Stomach (tissue), 9 donors: ENCODE results near the gene SORCS2. TPM values are rescaled to one million over a fixed set of nuclear protein-coding genes. Genes with fewer than 3 reads are reported as not detected.

Experiments used
- DNase-seq, 2 donors: peaks; one replicate each; pipeline versions ENCODE4 v3.0.0 to v3.0.0-alpha.2; 2013 to 2019
- H3K27ac ChIP-seq, 5 donors: fragments of 200-600 bp in 4 of 5; sonication (generic) in 4 of 5; one replicate each; pipeline ENCODE4 v1.5.1; 2013 to 2019; ENCODE audit warnings: mild to moderate bottlenecking in 1 of 5, moderate library complexity in 1 of 5
- H3K27me3 ChIP-seq, 3 donors: fragments of 200-600 bp; sonication (generic); one replicate each; pipeline ENCODE4 v1.5.1; 2017 to 2019; ENCODE audit warnings: mixed run types in 1 of 3
- H3K36me3 ChIP-seq, 4 donors: fragments of 200-600 bp; sonication (generic); 1 replicate in 3 of 4; 2 replicates in 1 of 4; pipeline ENCODE4 v1.5.1; 2016 to 2019
- H3K4me1 ChIP-seq, 4 donors: fragments of 200-600 bp; sonication (generic); one replicate each; pipeline ENCODE4 v1.5.1; 2016 to 2019
- H3K4me3 ChIP-seq, 4 donors: fragments of 200-600 bp; sonication (generic) in 3 of 4; one replicate each; pipeline ENCODE4 v1.5.1; 2016 to 2019; ENCODE audit warnings: mild to moderate bottlenecking in 1 of 4
- H3K9me3 ChIP-seq, 4 donors: fragments of 200-600 bp; sonication (generic); one replicate each; pipeline ENCODE4 v1.5.1; 2016 to 2019
- EP300 ChIP-seq: sonication (generic); formaldehyde crosslinking; IDR thresholded peaks from one replicate; pipeline ENCODE4 v1.6.1; 2017; ENCODE audit warnings: antibody characterized with exemption
- POLR2A ChIP-seq, 4 donors: fragments of 450-650 bp; IDR thresholded peaks; one replicate each; pipeline ENCODE4 v1.6.1; 2016; ENCODE audit warnings: antibody characterized with exemption in 4 of 4, control low read depth in 2 of 4, mild to moderate bottlenecking in 1 of 4, moderate library complexity in 1 of 4
- POLR2AphosphoS5 ChIP-seq, 3 donors: sonication (generic); formaldehyde crosslinking; IDR thresholded peaks; one replicate each; pipeline ENCODE4 v1.6.1; 2016; ENCODE audit warnings: antibody characterized with exemption in 3 of 3
- WGBS, 5 donors: extraction: QIAGEN DNeasy Blood & Tissue Kit in 3 of 5; methylation state at CpG; one replicate each; pipeline versions ENCODE4 v1.1.5 to v1.1.7; 2013 to 2018; 5-methylcytosine and 5-hydroxymethylcytosine counted together
- intact Hi-C: fragments of 100-400 bp; cut with DNase I; formaldehyde crosslinking; loops from one replicate; pipeline ENCODE4 v1.15.1; 2023; ENCODE audit warnings: low total_unique reads
- polyA plus RNA-seq, 3 donors: library from polyadenylated mRNA; stranded (reverse); fragments of 200-250 nt; gene quantifications; one replicate each; pipeline ENCODE4 v1.2.3, GENCODE V29; 2013
- total RNA-seq, 5 donors: library from RNA; depleted of rRNA; stranded (reverse); fragments of >200 nt; gene quantifications; one replicate each; pipeline versions ENCODE4 v1.1.0 to v1.2.3, GENCODE V29; 2014 to 2016
- TF ChIP-seq, protein P1 (sequence below), 7 experiments: fragments of 450-650 bp in 4 of 7; fragments of 200-600 bp in 3 of 7; sonication (generic) in 3 of 7; IDR thresholded peaks; one replicate each; pipeline ENCODE4 v1.5.1; 2016 to 2019; ENCODE audit warnings: antibody characterized with exemption in 7 of 7, control low read depth in 2 of 7, mild to moderate bottlenecking in 1 of 7
- donor health status: healthy with polysubstance abuse.
- donor health status: Bipolar disorder and iron deficiency.
- donor health status: healthy.

Gene SORCS2
- total and polyA plus RNA-seq, 8 donors = under 0.01 to 13.0 (median 0.50) TPM; not detected in 1

DNA sequence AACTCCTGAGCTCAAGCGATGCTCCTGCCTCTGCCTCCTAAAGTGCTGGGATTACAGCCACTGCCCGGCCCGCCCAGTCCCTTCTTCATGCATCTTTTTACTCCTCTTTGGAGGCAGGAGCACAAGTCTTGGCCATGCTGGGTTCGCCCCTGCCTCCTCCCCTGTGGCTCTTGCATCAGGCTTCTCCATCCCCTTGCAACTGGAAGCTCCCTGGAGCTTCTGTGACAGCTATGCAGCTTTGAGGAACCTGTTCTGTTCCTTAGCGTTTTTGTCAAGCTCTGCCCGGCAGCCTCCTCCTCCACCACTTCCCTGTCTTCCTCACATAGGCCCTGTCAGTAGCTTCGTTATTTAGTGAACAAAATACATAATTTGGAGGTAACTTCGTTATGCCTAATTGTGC lies 168.5 kb downstream of the SORCS2 start:
- H3K9me3 ChIP-seq = no peaks in the 10 kb centered on the region
- intact Hi-C loops = no loop called here
- H3K27ac ChIP-seq = peak overlapping the region in 1 of 5 donors; percentile 18
- H3K4me3 ChIP-seq = no peak overlapping the region
- 65 to 78% (median 66%) methylated on average over 8 of the region's 8 CpGs for WGBS, 5 donors
- no peak for TF ChIP-seq POLR2AphosphoS5 (IDR thresholded peaks at IDR 0.05)
- TF ChIP-seq, protein P1, sequence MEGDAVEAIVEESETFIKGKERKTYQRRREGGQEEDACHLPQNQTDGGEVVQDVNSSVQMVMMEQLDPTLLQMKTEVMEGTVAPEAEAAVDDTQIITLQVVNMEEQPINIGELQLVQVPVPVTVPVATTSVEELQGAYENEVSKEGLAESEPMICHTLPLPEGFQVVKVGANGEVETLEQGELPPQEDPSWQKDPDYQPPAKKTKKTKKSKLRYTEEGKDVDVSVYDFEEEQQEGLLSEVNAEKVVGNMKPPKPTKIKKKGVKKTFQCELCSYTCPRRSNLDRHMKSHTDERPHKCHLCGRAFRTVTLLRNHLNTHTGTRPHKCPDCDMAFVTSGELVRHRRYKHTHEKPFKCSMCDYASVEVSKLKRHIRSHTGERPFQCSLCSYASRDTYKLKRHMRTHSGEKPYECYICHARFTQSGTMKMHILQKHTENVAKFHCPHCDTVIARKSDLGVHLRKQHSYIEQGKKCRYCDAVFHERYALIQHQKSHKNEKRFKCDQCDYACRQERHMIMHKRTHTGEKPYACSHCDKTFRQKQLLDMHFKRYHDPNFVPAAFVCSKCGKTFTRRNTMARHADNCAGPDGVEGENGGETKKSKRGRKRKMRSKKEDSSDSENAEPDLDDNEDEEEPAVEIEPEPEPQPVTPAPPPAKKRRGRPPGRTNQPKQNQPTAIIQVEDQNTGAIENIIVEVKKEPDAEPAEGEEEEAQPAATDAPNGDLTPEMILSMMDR (IDR thresholded peaks at IDR 0.05) = no peak
- no peak for TF ChIP-seq POLR2A (IDR thresholded peaks at IDR 0.05)
- no peak for TF ChIP-seq EP300
- H3K36me3 ChIP-seq = no peaks in the 10 kb centered on the region
- H3K4me1 ChIP-seq = peaks cover 0 to 28% (median 10%) of the 10 kb centered on the region in 4 donors
- DNase-seq = no peak
- peaks cover 0 to 12% (median 0%) of the 10 kb centered on the region in 3 donors for H3K27me3 ChIP-seq

DNA sequence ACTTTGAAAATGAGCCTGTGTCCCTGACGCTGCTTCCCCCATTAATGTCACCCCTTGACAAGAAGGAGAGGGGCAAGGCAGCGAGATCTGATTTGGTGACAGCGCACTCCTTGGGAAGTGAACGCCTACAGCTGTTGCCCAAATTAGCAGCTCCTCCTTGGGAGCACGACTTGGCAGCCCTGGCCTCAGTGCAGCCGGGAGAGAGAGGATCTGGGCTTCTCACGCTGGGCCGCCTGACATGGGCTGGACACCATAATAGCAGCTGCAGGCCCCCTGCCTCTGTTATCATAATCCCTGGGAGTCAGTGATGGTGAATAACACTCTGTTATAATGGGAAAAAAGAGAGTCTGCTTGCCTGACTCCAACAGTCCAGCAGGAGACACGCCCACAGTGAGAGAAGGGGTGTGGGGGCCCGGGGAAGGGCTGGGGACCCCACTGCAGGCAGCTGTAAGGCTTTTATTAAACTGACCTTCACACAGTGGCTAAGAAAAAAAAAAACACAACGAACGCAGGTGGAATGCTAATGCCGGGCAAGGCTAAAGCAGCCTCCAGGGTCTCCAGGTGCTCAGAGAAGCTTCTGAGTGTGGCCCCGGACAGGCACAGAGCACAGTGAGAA lies 169.1 kb downstream of the SORCS2 start:
- Histone ChIP-seq H3K4me3 (no peak overlapping the region), H3K27me3 (peaks cover 0 to 18% (median 2%) of the 10 kb centered on the region in 3 donors), H3K36me3 (no peaks in the 10 kb centered on the region), H3K9me3 (no peaks in the 10 kb centered on the region), H3K27ac (peak overlapping the region in 1 of 5 donors; percentile 18), H3K4me1 (peaks cover 0 to 33% (median 13%) of the 10 kb centered on the region in 4 donors)
- intact Hi-C loops = no loop called here
- 32 to 49% (median 44%) methylated on average over 10 to 14 of the region's 14 CpGs for WGBS, 5 donors
- TF ChIP-seq, protein P1 (IDR thresholded peaks at IDR 0.05) = no peak
- TF ChIP-seq POLR2A (IDR thresholded peaks at IDR 0.05) (no peak), POLR2AphosphoS5 (IDR thresholded peaks at IDR 0.05) (no peak), EP300 (no peak)
- peak in 1 of 2 donors; percentile 74 for DNase-seq

DNA sequence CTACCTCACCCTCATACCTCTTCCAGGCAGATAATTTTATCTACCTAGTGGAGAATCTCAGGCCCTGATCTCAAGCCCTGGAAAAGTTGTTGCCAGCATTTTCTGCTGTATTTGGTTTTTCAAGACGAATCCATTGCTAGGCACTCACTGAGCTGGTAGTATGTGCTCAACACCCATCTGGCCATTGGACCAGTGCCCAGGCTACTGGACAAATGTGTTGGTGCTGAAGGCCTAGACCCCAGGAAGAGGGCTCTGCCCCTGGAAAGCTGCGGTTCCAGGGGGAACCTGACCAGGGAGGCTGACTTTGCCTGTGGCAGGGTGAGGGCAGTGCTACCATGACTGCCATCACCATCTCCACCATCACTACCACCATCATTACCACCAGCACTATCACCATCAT lies 170.0 kb downstream of the SORCS2 start:
- H3K9me3 ChIP-seq = no peaks in the 10 kb centered on the region
- no peak overlapping the region for H3K4me3 ChIP-seq
- no peak for TF ChIP-seq EP300
- TF ChIP-seq POLR2A (IDR thresholded peaks at IDR 0.05) = no peak
- TF ChIP-seq, protein P1 (IDR thresholded peaks at IDR 0.05) = no peak
- TF ChIP-seq POLR2AphosphoS5 (IDR thresholded peaks at IDR 0.05) = no peak
- H3K27me3 ChIP-seq = peaks cover 0 to 27% (median 10%) of the 10 kb centered on the region in 3 donors
- DNase-seq = no peak
- peaks cover 0 to 37% (median 13%) of the 10 kb centered on the region in 4 donors for H3K4me1 ChIP-seq
- 64 to 94% (median 84%) methylated on average over 2 of the region's 2 CpGs for WGBS, 5 donors
- H3K27ac ChIP-seq = no peak overlapping the region
- intact Hi-C loops = no loop called here
- H3K36me3 ChIP-seq = no peaks in the 10 kb centered on the region

DNA sequence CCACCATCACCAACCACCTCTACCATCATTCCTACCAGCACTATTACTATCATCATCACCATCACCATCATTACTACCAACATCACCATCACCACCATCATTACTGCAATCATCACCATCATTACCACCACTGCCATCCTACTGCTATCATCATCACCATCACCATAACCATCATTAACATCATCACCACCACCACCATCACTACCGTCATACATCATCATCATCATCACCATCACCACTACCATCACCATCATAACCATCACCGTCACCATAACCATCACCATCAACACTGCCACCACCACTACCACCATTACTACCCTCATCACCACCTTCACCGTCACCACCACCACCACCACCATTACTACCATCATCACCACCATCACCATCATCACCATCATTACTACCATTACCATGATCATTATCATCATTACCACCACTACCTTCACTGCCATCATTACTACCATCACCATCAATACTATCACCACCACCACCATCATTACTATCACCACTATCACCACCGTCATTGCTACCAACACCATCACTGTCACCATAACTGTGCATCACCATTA lies 170.6 kb downstream of the SORCS2 start:
- WGBS, 5 donors = 87 to 98% (median 97%) methylated on average over 4 of the region's 4 CpGs
- Histone ChIP-seq H3K4me1 (peaks cover 0 to 41% (median 13%) of the 10 kb centered on the region in 4 donors), H3K27ac (no peak overlapping the region), H3K9me3 (no peaks in the 10 kb centered on the region), H3K36me3 (no peaks in the 10 kb centered on the region), H3K27me3 (peaks cover 0 to 33% (median 16%) of the 10 kb centered on the region in 3 donors), H3K4me3 (no peak overlapping the region)
- intact Hi-C loops = no loop called here
- TF ChIP-seq EP300 (no peak), POLR2A (IDR thresholded peaks at IDR 0.05) (no peak), POLR2AphosphoS5 (IDR thresholded peaks at IDR 0.05) (no peak)
- TF ChIP-seq, protein P1 (IDR thresholded peaks at IDR 0.05) = no peak
- DNase-seq = no peak
